Erythroblast (primary cell): Measurements from ENCODE around the gene PIR.

Experiments
- GATA1 ChIP-seq: IDR thresholded peaks from 2 replicates; pipeline ENCODE4 v1.6.1; 2011; ENCODE audit warnings: low read depth, mild to moderate bottlenecking, control low read depth, low read length, moderate library complexity
- POLR2A ChIP-seq: IDR thresholded peaks from 2 replicates; pipeline ENCODE4 v1.6.1; 2011; ENCODE audit warnings: mild to moderate bottlenecking, low read length

- TF ChIP-seq POLR2A (no peak), GATA1 (no peak)
Measured at GRCh38 chrX:15410430-15410829, 82.7 kb downstream of the PIR start.
